ENCODE measurements around the gene NAALADL2.

DNA sequence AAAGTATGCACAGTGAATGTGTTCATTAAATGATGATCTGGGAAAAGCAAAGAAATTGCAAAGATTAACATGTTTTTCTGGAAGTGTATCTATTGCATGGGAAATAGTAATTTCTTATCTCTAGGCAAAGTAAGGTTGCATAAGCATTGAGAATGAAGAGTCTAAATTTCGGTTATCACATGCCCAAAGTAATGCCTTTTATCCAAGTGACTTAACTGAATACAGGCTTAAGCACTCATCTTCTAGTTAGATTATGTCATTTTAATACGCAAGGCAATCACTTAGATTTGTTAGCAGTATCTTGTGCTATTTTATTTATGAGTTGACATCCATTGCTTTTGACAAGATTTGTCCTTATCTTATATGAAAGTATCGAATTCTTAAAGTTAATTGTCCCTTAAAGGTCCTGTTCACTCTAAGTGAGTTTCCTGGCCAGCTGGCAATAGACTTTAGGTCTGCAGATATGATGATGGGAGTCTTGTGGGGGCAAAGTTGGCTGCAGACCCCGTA is 100.5 kb downstream of the NAALADL2 start:
- no peak for TF ChIP-seq POLR2A (IDR thresholded peaks at IDR 0.05; ENCODE audit: low read depth)
- TF ChIP-seq, protein P1, sequence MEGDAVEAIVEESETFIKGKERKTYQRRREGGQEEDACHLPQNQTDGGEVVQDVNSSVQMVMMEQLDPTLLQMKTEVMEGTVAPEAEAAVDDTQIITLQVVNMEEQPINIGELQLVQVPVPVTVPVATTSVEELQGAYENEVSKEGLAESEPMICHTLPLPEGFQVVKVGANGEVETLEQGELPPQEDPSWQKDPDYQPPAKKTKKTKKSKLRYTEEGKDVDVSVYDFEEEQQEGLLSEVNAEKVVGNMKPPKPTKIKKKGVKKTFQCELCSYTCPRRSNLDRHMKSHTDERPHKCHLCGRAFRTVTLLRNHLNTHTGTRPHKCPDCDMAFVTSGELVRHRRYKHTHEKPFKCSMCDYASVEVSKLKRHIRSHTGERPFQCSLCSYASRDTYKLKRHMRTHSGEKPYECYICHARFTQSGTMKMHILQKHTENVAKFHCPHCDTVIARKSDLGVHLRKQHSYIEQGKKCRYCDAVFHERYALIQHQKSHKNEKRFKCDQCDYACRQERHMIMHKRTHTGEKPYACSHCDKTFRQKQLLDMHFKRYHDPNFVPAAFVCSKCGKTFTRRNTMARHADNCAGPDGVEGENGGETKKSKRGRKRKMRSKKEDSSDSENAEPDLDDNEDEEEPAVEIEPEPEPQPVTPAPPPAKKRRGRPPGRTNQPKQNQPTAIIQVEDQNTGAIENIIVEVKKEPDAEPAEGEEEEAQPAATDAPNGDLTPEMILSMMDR (IDR thresholded peaks at IDR 0.05): no peak
